Peyer's patch (tissue), 4 donors: ENCODE measurements around the gene SLC4A1. TPM values are rescaled to one million over a fixed set of nuclear protein-coding genes. Genes with fewer than 3 reads are reported as not detected.

Experiments
- DNase-seq, 3 donors: peaks; one replicate each; pipeline ENCODE4 v3.0.0-alpha.2; 2017 to 2019
- H3K27ac ChIP-seq, 4 donors: fragments of 200-600 bp; sonication (generic); one replicate each; pipeline ENCODE4 v1.5.1; 2016 to 2019
- H3K27me3 ChIP-seq, 2 donors: fragments of 200-600 bp; sonication (generic); one replicate each; pipeline ENCODE4 v1.5.1; 2019
- H3K36me3 ChIP-seq, 3 donors: fragments of 200-600 bp; sonication (generic); one replicate each; pipeline ENCODE4 v1.5.1; 2016 to 2019
- H3K4me1 ChIP-seq, 4 donors: fragments of 200-600 bp; sonication (generic); one replicate each; pipeline ENCODE4 v1.5.1; 2016 to 2019
- H3K4me3 ChIP-seq, 4 donors: fragments of 200-600 bp; sonication (generic); 1 replicate in 3 of 4; 2 replicates in 1 of 4; pipeline ENCODE4 v1.5.1; 2016 to 2019; ENCODE audit warnings: mild to moderate bottlenecking in 1 of 4
- H3K9me3 ChIP-seq, 4 donors: fragments of 200-600 bp; sonication (generic); one replicate each; pipeline ENCODE4 v1.5.1; 2016 to 2019; ENCODE audit warnings: mild to moderate bottlenecking in 1 of 4
- CTCF ChIP-seq, 6 experiments: fragments of 450-650 bp in 4 of 6; fragments of 200-600 bp in 2 of 6; sonication (generic) in 1 of 6; IDR thresholded peaks; one replicate each; pipeline ENCODE4 v1.5.1; 2017 to 2019; ENCODE audit warnings: antibody characterized with exemption in 6 of 6, mild to moderate bottlenecking in 3 of 6, moderate library complexity in 1 of 6
- POLR2A ChIP-seq, 2 donors: fragments of 450-650 bp; IDR thresholded peaks; one replicate each; pipeline ENCODE4 v1.5.1; 2017; ENCODE audit warnings: antibody characterized with exemption in 2 of 2, mild to moderate bottlenecking in 2 of 2, moderate library complexity in 2 of 2
- total RNA-seq, 4 donors: library from RNA; depleted of rRNA; stranded (reverse); fragments of >200 nt; gene quantifications; one replicate each; pipeline ENCODE4 v1.1.0, GENCODE V29; 2016

The SLC4A1 gene
- total RNA-seq, 4 donors from 2014 or later: not detected

GRCh38 chr17:44209786-44210341, 58.1 kb downstream of the SLC4A1 start:
- Histone ChIP-seq H3K4me1 (peaks cover 0 to 25% (median 12%) of the 10 kb centered on the region in 4 donors), H3K27ac (peak overlapping the region in 2 of 4 donors; percentile 39 to 68), H3K27me3 (no peaks in the 10 kb centered on the region), H3K9me3 (no peaks in the 10 kb centered on the region), H3K36me3 (peaks cover 0 to 64% (median 0%) of the 10 kb centered on the region in 3 donors), H3K4me3 (peak overlapping the region in 1 of 4 donors; percentile 16)
- DNase-seq: no peak
- no peak for TF ChIP-seq CTCF (IDR thresholded peaks at IDR 0.05)
- no peak for TF ChIP-seq POLR2A (IDR thresholded peaks at IDR 0.05)

GRCh38 chr17:44207743-44208142, 60.2 kb downstream of the SLC4A1 start:
- H3K27me3 ChIP-seq: no peaks in the 10 kb centered on the region
- no peak overlapping the region for H3K27ac ChIP-seq
- no peaks in the 10 kb centered on the region for H3K9me3 ChIP-seq
- DNase-seq: no peak
- peaks cover 0 to 52% (median 0%) of the 10 kb centered on the region in 3 donors for H3K36me3 ChIP-seq
- H3K4me3 ChIP-seq: no peak overlapping the region
- TF ChIP-seq CTCF (IDR thresholded peaks at IDR 0.05): no peak
- no peak for TF ChIP-seq POLR2A (IDR thresholded peaks at IDR 0.05)
- peaks cover 0 to 34% (median 10%) of the 10 kb centered on the region in 4 donors for H3K4me1 ChIP-seq

GRCh38 chr17:44207319-44207718, 60.6 kb downstream of the SLC4A1 start:
- Histone ChIP-seq H3K36me3 (peaks cover 0 to 52% (median 0%) of the 10 kb centered on the region in 3 donors), H3K27ac (no peak overlapping the region), H3K27me3 (no peaks in the 10 kb centered on the region), H3K9me3 (no peaks in the 10 kb centered on the region), H3K4me1 (peaks cover 0 to 34% (median 10%) of the 10 kb centered on the region in 4 donors), H3K4me3 (no peak overlapping the region)
- no peak for DNase-seq
- TF ChIP-seq CTCF (IDR thresholded peaks at IDR 0.05): no peak

GRCh38 chr17:44206825-44207155, 61.1 kb downstream of the SLC4A1 start:
- Histone ChIP-seq H3K36me3 (peaks cover 0 to 52% (median 0%) of the 10 kb centered on the region in 3 donors), H3K4me1 (peaks cover 0 to 34% (median 10%) of the 10 kb centered on the region in 4 donors), H3K9me3 (no peaks in the 10 kb centered on the region), H3K27me3 (no peaks in the 10 kb centered on the region), H3K27ac (no peak overlapping the region), H3K4me3 (no peak overlapping the region)
- no peak for TF ChIP-seq POLR2A (IDR thresholded peaks at IDR 0.05)
- no peak for TF ChIP-seq CTCF (IDR thresholded peaks at IDR 0.05)
- no peak for DNase-seq

- Histone ChIP-seq H3K4me1 (peaks cover 0 to 33% (median 10%) of the 10 kb centered on the region in 4 donors), H3K27me3 (no peaks in the 10 kb centered on the region), H3K9me3 (no peaks in the 10 kb centered on the region), H3K36me3 (peaks cover 0 to 46% (median 0%) of the 10 kb centered on the region in 3 donors), H3K27ac (no peak overlapping the region), H3K4me3 (no peak overlapping the region)
- DNase-seq: no peak
- no peak for TF ChIP-seq CTCF (IDR thresholded peaks at IDR 0.05)
- no peak for TF ChIP-seq POLR2A (IDR thresholded peaks at IDR 0.05)
These were observed 61.7 kb downstream of the SLC4A1 start for GRCh38 chr17:44205962-44206824.
